HG02870 (cell line): ENCODE data around the gene NOX3.
"Not testable (repeated sequence)": the region's sequence is repeated elsewhere in the genome, so short reads cannot be mapped to it uniquely, and the experiment has no call there.

Experiments used
- ATAC-seq: cut with Tn5 transposase; IDR thresholded peaks from one replicate; pipeline ENCODE4 v1.9.1; 2021; ENCODE audit warnings: mild to moderate bottlenecking, moderate library complexity; ENCODE audit not compliant: unreplicated experiment

Gene NOX3

DNA sequence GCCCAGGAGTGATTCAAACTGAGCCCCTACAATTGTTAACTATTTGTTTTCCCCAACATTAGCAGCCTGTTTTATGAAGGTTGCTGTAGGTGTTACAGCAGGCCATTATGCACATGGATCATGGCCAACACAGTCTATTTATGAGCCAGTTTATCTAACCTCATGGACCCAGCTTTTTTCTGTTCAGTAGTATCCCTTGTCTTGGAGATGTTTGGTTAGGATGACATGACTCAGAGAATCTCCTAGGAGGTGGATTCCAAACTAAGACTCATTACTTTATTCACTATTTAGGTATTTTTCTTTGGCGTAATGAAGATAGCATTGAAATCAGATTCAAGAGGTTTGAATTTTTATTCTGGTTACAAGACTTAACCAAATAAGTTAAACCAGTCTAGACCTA lies 78.6 kb downstream of the NOX3 start:
- no peak for ATAC-seq

DNA sequence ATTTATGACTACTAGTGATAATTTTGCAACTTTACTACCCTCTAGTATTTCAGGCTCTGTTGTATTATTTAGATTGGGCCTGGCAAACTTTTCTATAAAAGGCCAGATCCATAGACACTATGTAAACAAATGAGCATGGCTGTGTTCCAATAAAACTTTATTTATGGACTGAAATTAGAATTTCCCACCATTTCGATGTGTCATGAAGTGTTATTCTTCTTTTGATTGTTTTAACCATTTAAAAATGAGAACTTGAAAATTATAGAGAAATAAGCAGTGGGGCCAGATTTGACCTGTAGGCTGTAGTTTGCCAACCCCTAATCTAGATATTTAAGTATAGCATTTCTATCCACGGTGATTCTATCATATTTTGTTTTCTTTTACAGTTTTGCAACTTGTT lies 79.8 kb downstream of the NOX3 start:
- no peak for ATAC-seq

DNA sequence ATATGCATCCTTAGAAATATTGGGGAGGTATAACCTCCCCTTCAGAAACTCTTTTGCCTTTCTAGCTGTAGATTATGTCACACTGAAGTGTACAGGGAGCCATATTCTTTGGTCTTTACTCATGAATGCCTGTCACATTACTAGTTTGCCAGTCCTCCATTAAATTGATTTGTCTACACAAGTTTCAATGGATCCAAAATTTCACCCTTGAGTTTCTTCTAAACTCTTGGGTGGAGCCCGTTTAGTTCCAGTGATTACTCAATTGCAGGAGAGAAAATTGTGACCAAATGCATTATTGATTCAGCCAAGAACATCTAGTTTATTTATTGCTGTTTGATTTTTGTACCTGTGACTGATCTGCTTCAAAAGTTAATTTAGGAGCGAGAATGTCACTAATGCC lies 81.0 kb downstream of the NOX3 start:
- ATAC-seq: no peak

DNA sequence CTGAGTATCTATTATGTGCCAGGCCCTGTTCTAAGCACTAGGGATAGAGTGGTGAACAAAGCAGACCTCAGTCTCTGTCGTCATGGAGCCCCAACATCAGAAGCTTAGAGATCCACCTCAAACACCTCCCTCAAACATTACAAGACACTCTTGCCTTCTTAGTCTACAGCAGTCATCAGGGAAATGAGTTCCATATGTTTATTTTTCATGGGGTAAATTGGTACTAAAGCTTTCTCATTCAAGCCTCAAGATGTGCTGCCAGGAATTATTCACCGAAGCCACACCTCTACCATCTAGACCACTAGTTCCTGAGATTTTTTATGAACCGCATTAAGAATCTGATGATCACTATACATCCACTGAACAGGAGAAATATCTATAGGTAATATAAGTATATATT lies 82.4 kb downstream of the NOX3 start:
- no peak for ATAC-seq

DNA sequence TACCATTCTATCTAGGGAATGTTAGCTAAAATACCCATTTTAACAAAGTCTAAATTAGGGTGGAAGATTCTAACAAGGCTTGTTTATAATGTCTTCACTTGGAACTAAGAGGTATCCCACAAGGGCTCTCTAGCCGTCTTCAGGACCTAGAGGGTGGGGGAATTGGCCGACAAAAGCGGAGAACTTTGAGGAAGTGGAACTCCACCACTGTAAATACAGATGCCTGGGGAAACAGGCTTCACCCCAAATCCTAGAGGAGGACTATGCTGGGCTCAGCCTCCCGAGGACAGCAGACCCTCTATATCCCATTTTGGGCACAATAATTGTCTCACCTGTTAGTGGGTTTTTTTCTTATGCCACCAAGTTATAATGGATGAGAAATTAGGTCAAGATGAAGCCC lies 83.4 kb downstream of the NOX3 start:
- no peak for ATAC-seq

DNA sequence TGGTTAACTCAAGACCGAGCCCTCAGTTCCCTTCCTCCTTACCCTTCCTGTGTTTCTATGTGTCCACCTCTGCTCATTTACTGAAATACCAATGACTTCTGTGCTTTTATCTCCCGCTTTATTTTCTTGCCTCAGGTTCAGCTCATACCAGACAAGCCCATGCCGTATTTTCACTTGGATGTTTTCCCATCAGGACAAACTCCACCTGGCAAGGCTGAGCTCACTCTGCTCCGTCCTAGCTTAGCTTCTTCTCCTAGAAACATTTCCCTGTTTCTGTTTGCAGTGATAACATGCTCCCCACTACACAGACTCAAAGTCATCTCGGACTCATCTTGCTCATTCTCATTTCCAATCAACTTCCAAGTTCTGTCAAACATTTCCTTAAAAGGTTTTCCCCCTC lies 84.4 kb downstream of the NOX3 start:
- ATAC-seq: no peak

DNA sequence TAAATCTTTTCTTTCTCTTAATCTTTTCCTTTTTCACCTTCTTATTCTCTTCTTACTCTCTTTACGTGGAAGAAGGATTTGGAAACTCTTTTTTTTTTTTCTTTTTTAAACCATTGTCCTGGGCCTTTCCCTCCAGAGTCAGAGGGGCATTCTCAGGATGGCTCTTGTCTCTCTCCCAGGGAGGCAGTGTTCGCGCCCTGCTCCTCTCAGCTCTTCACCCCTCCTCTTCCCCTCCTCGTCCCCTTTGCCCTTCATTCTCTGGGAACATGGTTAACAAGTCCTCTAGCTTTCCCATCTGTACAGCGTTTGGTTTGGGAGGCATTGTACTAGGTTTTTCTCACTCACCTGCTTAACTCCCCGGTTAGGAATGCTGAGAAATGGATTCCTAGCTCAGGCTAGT lies 89.3 kb downstream of the NOX3 start:
- ATAC-seq: no peak

DNA sequence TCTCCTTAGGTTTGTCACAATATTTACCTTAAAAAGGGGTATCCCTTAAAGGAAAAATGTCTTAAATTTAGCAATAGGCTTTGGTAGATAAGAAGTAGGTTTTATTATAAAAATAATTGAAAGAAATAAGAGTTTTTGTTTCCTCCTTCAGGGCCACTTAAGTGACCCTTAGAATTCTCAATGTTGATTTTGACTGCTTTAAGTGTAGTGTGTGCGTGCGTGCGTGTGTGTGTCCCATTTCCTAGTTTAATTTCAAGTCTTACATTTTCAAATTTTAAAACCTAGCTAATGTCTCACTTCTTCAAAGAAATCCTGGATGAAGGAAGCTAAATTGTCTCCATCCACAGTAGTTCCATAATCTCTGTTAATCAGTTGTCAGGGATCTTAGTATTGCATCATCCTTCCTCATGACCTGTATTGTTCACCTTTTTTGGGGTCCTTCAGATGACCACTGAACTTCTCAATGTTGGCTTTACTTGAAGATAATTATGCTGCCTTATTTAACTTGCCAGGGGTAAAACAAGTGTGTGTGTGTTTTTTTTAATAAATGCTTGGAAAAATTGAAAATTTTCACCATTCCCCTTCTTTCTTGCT lies 90.7 kb downstream of the NOX3 start:
- ATAC-seq: no peak

DNA sequence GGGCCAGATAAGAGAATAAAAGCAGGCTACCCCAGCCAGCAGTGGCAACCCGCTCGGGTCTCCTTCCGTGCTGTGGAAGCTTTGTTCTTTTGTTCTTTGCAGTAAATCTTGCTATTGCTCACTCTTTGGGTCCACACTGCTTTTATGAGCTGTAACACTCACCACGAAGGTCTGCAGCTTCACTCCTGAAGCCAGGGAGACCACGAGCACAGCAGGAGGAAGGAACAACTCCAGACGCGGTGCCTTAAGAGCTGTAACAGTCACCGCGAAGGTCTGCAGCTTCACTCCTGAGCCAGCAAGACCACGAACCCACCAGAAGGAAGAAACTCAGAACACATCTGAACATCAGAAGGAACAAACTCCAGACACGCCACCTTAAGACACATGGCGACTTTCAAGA lies 91.6 kb downstream of the NOX3 start:
- not testable (repeated sequence) for ATAC-seq

DNA sequence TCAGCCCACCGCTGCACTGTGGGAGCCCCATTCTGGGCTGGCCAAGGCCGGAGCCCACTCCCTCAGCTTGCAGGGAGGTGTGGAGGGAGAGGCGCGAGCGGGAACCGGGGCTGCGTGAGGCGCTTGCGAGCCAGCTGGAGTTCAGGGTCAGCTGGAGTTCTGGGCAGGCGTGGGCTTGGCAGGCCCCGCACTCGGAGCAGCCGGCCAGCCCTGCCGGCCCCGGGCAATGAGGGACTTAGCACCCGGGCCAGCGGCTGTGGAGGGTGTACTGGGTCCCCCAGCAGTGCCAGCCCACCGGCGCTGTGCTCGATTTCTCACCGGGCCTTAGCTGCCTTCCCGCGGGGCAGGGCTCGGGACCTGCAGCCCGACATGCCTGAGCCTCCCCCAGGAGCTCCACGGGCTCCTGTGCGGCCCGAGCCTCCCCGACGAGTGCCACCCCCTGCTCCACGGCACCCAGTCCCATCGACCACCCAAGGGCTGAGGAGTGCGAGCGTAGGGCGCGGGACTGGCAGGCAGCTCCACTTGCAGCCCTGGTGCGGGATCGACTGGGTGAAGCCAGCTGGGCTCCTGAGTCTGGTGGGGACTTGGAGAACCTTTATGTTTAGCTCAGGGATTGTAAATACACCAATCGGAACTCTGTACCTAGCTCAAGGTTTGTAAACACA lies 92.5 kb downstream of the NOX3 start:
- not testable (repeated sequence) for ATAC-seq

DNA sequence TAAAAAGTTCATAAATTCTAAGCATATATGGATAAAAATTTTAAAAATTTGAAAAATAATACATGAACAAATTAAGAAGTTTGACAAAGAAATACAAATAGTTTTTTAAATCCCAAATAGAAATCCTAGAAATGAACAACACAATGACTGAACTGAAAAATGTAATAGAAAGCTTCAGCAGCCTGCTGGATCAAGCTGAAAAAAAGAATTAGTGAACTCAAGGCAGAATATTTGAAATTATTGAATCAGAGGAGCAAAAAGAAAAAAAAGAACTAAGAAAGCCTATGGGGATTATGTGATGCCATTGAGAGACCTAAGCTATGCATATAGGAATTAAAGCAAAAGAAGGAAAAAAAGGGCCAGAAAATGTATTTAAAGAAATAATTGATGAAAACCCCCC lies 101.5 kb downstream of the NOX3 start:
- no peak for ATAC-seq

DNA sequence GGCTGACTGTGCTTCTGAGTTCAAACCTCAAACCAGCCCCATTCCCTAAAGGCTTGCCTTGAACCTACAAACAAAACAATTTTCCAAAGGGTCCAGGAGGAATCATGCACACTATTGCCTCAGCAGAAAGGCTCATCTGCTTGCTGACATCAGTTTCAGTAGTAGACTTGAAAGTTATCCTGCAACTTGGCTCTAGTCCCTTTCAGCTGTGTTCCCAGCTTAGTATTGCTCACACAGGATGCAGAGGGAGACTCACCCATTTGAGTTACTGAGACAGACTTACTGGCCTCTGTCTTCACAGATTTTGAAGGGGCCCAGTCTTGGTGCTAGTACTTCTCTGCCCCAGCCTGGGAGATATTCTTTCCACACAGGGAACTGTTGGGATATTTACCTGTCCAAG lies 102.8 kb downstream of the NOX3 start:
- ATAC-seq: no peak

DNA sequence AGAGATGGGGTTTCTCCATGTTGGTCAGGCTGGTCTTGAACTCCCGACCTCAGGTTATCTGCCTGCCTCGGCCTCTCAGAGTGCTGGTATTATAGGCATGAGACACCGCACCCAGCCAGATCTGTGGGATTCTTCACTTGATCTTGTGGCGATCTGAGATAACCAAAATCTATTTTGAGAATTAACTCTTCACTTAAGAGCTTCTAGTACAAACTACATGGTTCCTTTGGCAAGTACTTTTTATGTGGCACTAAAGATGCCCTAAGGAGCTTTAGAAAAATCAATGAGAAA lies 103.6 kb downstream of the NOX3 start:
- ATAC-seq: no peak

DNA sequence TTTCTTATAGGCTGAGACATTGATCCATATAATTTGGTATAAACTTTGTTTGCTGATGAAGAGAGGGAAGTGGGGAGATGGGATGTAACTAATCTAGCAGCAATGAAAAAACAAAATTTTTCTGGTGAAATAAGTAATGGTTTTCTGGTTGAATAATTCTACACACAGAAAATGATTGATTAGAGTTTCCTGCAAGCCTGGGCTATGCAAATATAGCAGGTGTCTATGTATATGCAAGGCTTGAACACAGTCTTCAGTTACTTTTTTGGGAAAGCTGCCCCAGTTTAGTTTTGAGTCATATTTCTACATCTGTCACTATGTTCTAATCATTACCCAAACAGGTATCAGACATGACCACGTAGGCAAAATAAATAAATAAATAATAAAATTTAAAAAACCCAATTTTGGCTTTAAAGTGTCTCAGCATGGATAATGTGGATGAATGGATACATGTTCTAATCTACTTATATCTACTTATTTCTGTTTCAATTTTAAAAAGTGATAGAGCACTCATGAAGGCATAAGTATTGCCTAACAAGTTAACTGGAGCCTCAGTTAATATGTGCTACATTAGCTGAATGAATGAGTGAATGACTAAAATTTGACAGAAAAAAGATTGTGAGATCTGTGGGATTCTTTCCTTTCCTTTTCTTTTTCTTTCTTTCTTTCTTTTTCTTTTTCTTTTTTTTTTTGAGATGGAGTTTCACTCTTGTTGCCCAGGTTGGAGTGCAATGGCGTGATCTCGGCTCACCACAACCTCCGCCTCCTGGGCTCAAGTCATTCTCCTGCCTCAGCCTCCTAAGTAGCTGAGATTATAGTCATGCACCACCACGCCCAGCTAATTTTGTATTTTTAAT lies 104.1 kb downstream of the NOX3 start:
- ATAC-seq: peak; percentile 96

DNA sequence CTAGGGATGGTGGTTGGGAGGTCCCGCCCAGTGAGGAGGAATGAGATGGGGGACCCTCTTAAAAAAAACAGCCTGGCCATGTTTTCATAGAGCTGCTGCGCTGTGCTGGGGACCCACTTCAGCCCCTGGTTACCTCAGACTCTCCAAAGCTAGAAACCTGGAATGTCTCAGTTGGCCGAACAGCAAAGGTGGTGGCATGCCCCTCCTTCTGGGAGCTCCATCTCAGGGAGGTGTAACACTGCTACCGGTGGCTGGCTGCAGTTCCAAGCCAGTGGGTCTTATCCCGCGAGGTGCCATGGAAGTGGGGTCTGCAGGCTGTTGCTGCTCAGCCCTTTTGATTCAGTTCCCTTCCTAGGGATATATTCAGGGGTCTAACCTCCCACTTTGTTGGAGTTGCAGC lies 105.7 kb downstream of the NOX3 start:
- ATAC-seq: no peak

DNA sequence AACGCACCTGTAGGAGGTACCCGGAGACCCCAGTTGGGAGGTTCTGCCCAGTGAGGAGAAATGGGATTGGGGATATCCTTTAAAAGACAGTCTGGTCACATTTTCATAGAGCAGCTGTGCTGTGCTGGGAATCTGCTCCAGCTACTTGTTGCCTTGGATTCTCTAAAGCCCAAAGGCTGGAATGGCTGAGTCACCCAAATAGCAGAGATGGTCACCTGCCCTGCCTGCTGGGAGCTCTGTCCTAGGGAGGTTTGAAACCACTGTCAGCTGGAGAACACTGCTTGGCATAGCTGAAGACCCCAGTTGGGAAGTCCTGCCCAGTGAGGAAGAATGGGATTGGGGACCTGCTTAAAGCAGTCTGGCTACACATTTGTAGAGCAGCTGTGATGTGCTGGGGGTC lies 106.5 kb downstream of the NOX3 start:
- ATAC-seq: no peak

DNA sequence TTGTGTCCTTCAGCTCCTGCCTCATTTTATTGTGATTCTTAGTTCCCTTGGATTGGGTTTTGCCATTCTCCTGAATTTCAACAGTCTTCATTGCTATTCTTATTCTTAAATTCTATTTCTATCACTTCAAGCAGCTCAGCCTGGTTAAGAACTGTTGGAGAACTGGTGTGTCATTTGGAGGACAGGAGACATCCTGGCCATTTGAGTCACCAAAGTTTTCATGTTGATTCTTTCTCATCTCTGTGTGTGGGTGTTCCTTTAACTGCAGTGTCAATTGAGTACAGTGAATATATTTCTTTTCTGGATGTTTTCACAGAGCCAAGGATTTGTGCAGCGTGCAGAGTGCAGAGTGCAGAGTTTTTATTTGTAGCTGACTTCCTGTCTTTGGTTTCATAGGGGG lies 107.8 kb downstream of the NOX3 start:
- no peak for ATAC-seq

DNA sequence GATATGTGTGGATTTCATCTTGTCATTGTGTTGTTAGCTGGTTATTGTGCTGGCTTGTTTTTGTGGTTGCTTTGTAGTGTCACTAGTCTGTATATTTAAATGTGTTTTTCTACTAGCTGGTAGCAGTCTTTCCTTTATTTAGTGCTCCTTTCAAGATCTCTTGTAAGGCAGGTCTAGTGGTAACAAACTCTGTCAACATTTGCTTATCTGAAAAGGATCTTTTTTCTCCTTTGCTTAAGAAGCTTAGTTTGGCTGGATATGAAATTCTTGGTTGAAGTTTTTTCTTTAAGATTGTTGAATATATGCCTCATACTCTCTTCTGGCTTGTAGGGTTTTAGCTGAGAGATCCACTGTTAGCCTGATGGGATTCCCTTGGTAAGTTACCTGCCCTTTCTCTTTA lies 108.7 kb downstream of the NOX3 start:
- no peak for ATAC-seq
